GM18858 (cell line): ENCODE measurements around the gene ZNF341.
"Not testable (repeated sequence)": the region's sequence is repeated elsewhere in the genome, so short reads cannot be mapped to it uniquely, and the experiment has no call there.

Source experiments
- ATAC-seq: cut with Tn5 transposase; IDR thresholded peaks from one replicate; pipeline ENCODE4 v1.9.1; 2021; ENCODE audit not compliant: unreplicated experiment

Gene ZNF341

DNA sequence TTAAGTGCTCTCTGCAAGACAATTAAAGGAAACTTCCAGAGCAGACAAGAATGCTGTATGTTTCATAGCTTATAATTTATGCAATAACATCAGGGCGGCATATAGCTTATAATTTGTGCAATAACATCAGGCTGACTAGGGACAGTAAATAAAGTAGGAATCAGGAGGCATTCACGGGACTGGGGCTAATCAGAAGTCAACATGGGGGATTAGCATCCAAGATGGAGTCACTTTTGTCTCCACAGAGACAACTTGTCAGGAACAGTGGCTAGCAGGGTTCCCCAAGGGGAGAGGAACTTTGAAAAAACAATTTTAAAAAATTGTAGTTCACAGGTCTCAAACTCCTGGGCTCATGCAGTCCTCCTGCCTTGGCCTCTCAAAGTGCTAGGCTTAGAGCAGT lies 3.3 kb upstream of the ZNF341 start:
- no peak for ATAC-seq

DNA sequence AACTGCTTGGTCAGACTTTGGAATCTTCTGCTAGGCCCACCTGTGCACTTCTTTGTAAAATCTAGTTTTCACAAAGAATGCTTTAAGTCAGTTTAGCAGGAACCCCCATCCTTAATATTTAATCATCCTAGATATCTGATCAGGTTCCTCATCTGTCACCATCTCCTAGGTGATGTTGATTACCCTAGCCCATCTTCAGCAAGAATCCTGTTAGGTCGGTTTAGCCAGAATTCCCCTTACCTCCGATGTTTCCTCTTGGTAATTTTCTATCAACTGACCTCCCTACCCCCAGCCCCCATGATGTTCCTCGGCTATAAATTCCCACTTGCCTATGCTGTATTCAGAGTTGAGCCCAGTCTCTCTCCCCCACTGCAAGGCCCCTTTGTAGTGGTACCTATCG lies 2.7 kb upstream of the ZNF341 start:
- no peak for ATAC-seq

GRCh38 chr20:33730946-33731692 lies 677 bp upstream of the ZNF341 start:
- ATAC-seq = no peak

- peak; percentile 56 for ATAC-seq
Observed at GRCh38 chr20:33732166-33732970, 572 bp downstream of the ZNF341 start.

DNA sequence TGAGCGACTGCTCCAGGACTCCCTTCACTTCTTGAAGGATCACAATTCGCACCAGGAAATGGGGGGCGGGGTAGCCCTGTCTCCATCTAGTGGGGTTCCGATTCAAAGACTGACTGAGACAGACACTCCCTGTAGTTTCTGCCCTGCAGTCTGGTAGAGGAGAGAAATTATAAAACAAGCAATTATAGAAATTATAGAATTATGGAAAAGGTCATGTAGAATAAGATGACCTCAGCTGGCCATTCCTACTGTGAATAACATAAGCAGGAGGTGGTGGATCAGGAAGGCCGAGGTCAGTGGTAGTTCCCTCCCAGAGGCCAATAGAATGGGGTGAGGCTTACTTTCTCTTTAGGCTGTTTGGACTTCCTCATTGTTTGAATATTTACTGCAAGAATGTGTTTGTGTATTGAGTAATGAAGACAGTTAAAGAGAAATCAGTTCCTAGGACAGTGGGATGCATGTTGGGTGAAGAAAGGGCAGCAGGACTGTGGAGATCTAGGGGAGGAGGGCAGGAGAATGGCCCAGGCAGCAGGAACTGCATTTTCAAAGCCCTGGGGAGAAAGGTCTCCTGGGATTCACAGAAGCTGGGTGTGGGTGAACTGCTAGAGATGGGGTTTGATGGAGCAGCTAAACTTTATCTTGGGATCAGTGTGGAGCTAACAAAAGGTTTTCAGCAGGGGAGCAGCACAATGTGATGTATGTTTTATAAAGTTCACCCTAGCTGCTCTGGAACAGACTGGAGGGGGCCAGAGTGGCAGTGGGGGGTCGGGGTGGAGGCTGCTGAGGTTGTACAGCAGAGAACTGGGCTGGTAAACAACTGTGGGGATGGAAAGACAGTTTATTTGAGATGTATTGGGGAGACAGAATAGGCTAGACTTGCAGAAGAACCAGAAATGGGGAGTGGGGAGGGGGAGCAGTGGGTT lies 2.1 kb downstream of the ZNF341 start:
- no peak for ATAC-seq

DNA sequence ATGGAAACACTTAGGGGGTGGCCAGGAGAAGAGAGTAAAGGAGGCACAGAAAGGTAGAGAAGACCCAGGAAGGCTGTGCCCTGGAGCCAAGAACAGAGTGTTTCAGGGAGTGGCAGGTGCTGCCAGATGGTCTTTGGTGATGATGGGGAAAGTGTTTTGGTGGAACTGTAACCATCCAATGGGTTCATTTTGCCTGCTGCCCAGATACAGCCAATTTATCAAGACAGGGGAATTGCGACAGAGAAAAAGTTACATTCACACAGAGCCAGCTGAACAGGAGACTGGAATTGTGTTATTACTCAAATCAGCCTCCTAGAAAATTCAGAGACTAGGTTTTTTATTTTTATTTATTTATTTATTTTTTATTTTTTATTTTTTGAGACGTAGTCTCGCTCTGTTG lies 5.2 kb downstream of the ZNF341 start:
- ATAC-seq = no peak

DNA sequence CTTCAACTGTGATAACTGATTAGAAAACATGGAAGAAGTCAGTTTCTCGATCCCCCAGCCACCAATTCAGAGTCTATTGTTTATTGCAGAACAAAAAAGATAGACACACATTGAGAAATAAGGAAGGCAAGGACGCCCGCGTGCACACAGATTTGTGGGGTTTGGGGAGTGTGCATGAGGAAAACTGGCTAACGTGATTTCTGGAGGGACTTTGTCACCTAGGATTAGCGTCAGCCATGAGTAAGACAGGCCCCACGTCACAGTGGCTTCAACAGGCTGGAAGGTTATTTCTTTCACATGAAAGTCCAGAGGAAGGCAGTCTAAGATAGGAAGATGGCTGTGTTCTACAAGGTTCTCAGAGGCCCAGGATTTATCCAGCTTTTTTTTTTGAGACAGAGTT lies 7.7 kb downstream of the ZNF341 start:
- no peak for ATAC-seq

- ATAC-seq = no peak
Observed at GRCh38 chr20:33740189-33740588, 8.4 kb downstream of the ZNF341 start.

- ATAC-seq = no peak
Observed at GRCh38 chr20:33744181-33744580, 12.4 kb downstream of the ZNF341 start.

DNA sequence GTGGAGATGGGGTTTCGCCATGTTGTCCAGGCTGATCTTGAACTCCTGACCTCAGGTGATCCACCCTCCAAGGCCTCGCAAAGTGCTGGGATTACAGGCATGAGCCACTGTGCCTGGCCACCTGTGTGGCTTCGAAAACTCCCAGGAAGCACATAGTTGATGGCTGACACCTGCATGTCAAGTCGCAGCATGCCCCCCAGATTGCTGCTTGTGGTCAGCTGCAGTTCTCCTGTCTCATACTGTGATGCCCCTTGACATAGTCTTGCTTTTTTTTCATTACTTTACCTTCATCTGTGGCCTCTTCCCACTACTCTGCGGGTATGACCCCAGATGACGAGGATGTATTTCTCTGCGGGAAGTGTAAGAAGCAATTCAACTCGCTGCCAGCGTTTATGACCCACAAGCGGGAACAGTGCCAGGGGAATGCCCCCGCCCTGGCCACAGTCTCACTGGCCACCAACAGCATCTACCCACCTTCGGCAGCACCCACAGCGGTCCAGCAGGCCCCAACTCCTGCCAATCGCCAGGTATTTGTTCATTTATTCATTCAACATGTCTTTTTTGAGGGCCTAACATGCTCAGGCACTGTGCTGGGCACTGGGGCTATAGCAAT lies 13.1 kb downstream of the ZNF341 start:
- ATAC-seq = no peak

GRCh38 chr20:33746325-33746998 lies 14.7 kb downstream of the ZNF341 start:
- ATAC-seq = no peak

DNA sequence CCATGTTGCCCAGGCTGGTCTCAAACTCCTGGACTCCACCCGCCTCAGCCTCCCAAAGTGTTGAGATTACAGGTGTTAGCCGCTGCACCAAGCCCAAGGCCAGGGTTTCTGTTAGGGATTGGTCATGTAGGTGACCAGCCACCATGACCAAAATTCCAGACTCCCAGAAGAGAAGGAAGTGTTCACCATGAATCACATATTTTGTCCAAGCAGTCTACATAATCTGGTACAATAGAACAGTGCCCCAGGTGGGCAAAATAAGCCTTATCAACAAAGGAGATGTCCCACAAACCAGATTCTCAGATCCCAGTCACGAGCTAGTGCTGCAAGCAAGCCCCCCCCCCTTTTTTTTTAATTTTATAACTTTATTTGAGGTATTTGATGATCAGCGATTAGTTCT lies 20.0 kb downstream of the ZNF341 start:
- no peak for ATAC-seq

DNA sequence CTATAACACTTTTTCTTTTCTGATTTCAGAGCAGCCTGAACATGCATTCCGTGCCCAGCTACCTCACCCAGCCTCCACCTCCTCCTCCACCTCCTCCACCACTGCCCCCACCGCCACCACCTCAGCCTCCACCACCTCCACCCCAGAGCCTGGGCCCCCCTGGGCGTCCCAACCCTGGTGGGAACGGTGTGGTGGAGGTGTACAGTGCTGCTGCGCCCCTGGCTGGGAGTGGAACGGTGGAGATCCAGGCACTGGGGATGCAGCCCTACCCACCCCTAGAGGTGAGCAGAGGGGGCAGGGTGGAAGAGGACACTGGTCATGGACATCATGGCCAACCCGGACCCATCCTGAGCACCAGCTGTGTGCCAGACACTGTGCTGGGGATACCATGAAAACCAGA lies 21.3 kb downstream of the ZNF341 start:
- ATAC-seq = no peak

DNA sequence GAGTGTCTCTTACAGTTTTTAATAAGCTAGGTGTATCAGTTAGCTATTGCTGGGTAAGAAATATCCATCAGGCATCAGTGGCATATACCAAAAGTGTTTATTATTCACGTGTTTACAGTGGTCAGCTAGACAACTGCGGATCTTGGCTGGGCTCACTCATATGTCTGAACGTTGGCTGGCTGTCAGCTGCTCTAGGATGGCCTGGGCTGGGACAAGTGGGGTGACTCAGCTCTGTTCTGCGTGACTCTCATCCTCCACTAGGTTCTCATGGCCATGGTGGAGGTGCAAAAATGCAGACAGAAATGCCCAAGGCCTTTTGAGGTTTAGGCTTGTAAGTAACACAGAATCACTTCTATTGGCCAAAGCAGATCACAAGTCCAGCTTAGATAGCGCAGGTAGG lies 22.0 kb downstream of the ZNF341 start:
- no peak for ATAC-seq

GRCh38 chr20:33755936-33756490 lies 24.2 kb downstream of the ZNF341 start:
- ATAC-seq = not testable (repeated sequence)

DNA sequence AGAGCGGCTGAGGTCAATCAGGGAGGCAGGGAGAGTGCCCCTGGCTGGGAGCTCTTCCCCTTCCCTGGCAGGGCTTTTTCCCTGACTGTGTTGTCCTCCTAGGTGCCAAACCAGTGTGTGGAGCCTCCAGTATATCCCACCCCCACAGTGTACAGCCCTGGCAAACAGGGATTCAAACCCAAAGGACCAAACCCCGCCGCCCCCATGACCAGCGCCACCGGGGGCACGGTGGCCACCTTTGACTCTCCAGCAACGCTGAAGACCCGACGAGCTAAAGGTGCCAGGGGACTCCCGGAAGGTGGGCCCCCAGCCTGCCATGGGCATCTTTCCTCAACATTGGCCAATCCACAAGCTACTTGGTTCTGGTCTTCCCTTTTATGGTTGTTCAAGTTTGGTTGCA lies 25.2 kb downstream of the ZNF341 start:
- no peak for ATAC-seq

DNA sequence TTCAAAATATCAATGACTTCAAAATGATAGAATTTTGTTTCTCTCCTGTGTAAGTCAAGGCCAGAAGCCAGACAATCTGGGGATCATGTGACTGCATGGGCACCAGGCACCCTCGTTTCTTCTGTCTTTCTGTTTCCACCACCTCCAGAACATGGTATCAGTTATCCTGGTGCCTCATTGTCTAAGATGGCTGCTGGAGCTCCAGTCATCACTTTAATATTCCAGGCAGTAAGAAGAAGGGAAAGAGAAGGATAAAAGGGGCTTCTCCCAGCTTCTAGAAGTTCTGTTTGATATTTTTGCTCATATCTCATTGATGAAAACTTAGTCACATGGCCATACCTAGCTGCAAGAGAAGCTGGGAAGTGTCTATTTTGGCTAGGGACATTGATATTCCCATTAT lies 25.7 kb downstream of the ZNF341 start:
- ATAC-seq = no peak

GRCh38 chr20:33761698-33762250 lies 30.0 kb downstream of the ZNF341 start:
- ATAC-seq = no peak

GRCh38 chr20:33765099-33765498 lies 33.3 kb downstream of the ZNF341 start:
- no peak for ATAC-seq

- ATAC-seq = no peak
Observed at GRCh38 chr20:33765592-33765991, 33.8 kb downstream of the ZNF341 start.
